Stomach (tissue), 9 donors: ENCODE data around the gene PLSCR3. TPM values are rescaled to one million over a fixed set of nuclear protein-coding genes. Genes with fewer than 3 reads are reported as not detected.

ENCODE experiments used
- DNase-seq, 2 donors: peaks; one replicate each; pipeline versions ENCODE4 v3.0.0 to v3.0.0-alpha.2; 2013 to 2019
- H3K27ac ChIP-seq, 5 donors: fragments of 200-600 bp in 4 of 5; sonication (generic) in 4 of 5; one replicate each; pipeline ENCODE4 v1.5.1; 2013 to 2019; ENCODE audit warnings: mild to moderate bottlenecking in 1 of 5, moderate library complexity in 1 of 5
- H3K27me3 ChIP-seq, 3 donors: fragments of 200-600 bp; sonication (generic); one replicate each; pipeline ENCODE4 v1.5.1; 2017 to 2019; ENCODE audit warnings: mixed run types in 1 of 3
- H3K36me3 ChIP-seq, 4 donors: fragments of 200-600 bp; sonication (generic); 1 replicate in 3 of 4; 2 replicates in 1 of 4; pipeline ENCODE4 v1.5.1; 2016 to 2019
- H3K4me1 ChIP-seq, 4 donors: fragments of 200-600 bp; sonication (generic); one replicate each; pipeline ENCODE4 v1.5.1; 2016 to 2019
- H3K4me3 ChIP-seq, 4 donors: fragments of 200-600 bp; sonication (generic) in 3 of 4; one replicate each; pipeline ENCODE4 v1.5.1; 2016 to 2019; ENCODE audit warnings: mild to moderate bottlenecking in 1 of 4
- H3K9me3 ChIP-seq, 4 donors: fragments of 200-600 bp; sonication (generic); one replicate each; pipeline ENCODE4 v1.5.1; 2016 to 2019
- CTCF ChIP-seq, 7 experiments: fragments of 450-650 bp in 4 of 7; fragments of 200-600 bp in 3 of 7; sonication (generic) in 3 of 7; IDR thresholded peaks; one replicate each; pipeline ENCODE4 v1.5.1; 2016 to 2019; ENCODE audit warnings: antibody characterized with exemption in 7 of 7, control low read depth in 2 of 7, mild to moderate bottlenecking in 1 of 7
- EP300 ChIP-seq: sonication (generic); formaldehyde crosslinking; IDR thresholded peaks from one replicate; pipeline ENCODE4 v1.6.1; 2017; ENCODE audit warnings: antibody characterized with exemption
- POLR2A ChIP-seq, 4 donors: fragments of 450-650 bp; IDR thresholded peaks; one replicate each; pipeline ENCODE4 v1.6.1; 2016; ENCODE audit warnings: antibody characterized with exemption in 4 of 4, control low read depth in 2 of 4, mild to moderate bottlenecking in 1 of 4, moderate library complexity in 1 of 4
- POLR2AphosphoS5 ChIP-seq, 3 donors: sonication (generic); formaldehyde crosslinking; IDR thresholded peaks; one replicate each; pipeline ENCODE4 v1.6.1; 2016; ENCODE audit warnings: antibody characterized with exemption in 3 of 3
- WGBS, 5 donors: extraction: QIAGEN DNeasy Blood & Tissue Kit in 3 of 5; methylation state at CpG; one replicate each; pipeline versions ENCODE4 v1.1.5 to v1.1.7; 2013 to 2018; 5-methylcytosine and 5-hydroxymethylcytosine counted together
- intact Hi-C: fragments of 100-400 bp; cut with DNase I; formaldehyde crosslinking; loops from one replicate; pipeline ENCODE4 v1.15.1; 2023; ENCODE audit warnings: low total_unique reads
- polyA plus RNA-seq, 3 donors: library from polyadenylated mRNA; stranded (reverse); fragments of 200-250 nt; gene quantifications; one replicate each; pipeline ENCODE4 v1.2.3, GENCODE V29; 2013
- total RNA-seq, 5 donors: library from RNA; depleted of rRNA; stranded (reverse); fragments of >200 nt; gene quantifications; one replicate each; pipeline versions ENCODE4 v1.1.0 to v1.2.3, GENCODE V29; 2014 to 2016
- donor health status: healthy with polysubstance abuse.
- donor health status: Bipolar disorder and iron deficiency.
- donor health status: healthy.

PLSCR3 gene
- total and polyA plus RNA-seq, 8 donors: 7.9 to 101 (median 24.4) TPM; not detected in 1

GRCh38 chr17:7438656-7439460, 44.5 kb upstream of the PLSCR3 start:
- H3K36me3 ChIP-seq: no peaks in the 10 kb centered on the region
- peak overlapping the region; percentile 25 to 62 (median 46) for H3K4me3 ChIP-seq
- H3K4me1 ChIP-seq: peaks cover 34 to 68% (median 63%) of the 10 kb centered on the region in 4 donors
- intact Hi-C loops: loop anchor here (5.0 kb wide), 1 partner anchor 38 kb away; the partner anchor contains the start of gene ZBTB4
- H3K9me3 ChIP-seq: no peaks in the 10 kb centered on the region
- H3K27ac ChIP-seq: peak overlapping the region in 1 of 5 donors; percentile 24
- TF ChIP-seq CTCF (IDR thresholded peaks at IDR 0.05): no peak
- 47 to 56% (median 54%) methylated on average over 11 of the region's 11 CpGs for WGBS, 5 donors
- H3K27me3 ChIP-seq: peaks cover 11 to 94% (median 40%) of the 10 kb centered on the region in 3 donors
- DNase-seq: no peak

GRCh38 chr17:7437950-7438614, 43.8 kb upstream of the PLSCR3 start:
- peak overlapping the region in 2 of 5 donors; percentile 24 to 29 for H3K27ac ChIP-seq
- TF ChIP-seq POLR2A (IDR thresholded peaks at IDR 0.05) (no peak), EP300 (no peak), CTCF (IDR thresholded peaks at IDR 0.05) (no peak), POLR2AphosphoS5 (IDR thresholded peaks at IDR 0.05) (no peak)
- WGBS, 5 donors: 20 to 36% (median 23%) methylated on average over 24 to 48 of the region's 48 CpGs

DNA sequence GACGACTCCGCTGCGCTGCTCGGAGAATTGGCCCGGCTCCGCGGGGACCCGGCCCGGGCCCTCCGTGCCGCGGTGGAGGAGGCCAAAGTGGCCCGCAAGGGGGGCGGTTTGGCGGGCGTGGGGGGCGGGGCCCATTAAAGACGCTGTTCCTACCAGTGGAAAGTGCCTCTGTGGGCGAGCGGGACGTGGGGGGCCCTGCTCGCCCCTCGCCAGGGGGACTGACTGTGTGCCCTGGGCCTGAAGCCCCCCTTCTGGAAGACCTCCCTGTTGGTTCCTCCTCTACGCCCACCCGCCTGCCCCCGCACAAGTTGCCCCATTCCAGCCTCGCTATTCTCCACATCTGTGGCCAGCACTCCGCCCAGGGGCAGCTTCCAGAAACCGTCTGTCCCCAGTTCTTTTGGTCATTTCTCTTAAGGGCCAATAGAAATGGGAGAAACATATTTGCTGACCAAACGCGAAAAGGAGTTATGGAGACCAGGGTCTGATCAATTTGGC, 43.1 kb upstream of the PLSCR3 start:
- Histone ChIP-seq H3K4me3 (peak overlapping the region; percentile 47 to 62 (median 54)), H3K36me3 (no peaks in the 10 kb centered on the region), H3K9me3 (no peaks in the 10 kb centered on the region), H3K27me3 (peaks cover 11 to 88% (median 40%) of the 10 kb centered on the region in 3 donors), H3K27ac (peak overlapping the region; percentile 79 to 90 (median 84)), H3K4me1 (peaks cover 34 to 68% (median 63%) of the 10 kb centered on the region in 4 donors)
- DNase-seq: no peak
- intact Hi-C loops: loop anchor here (5.0 kb wide), 1 partner anchor 40 kb away; the partner anchor contains the start of gene ZBTB4
- TF ChIP-seq POLR2AphosphoS5 (IDR thresholded peaks at IDR 0.05) (no peak), CTCF (IDR thresholded peaks at IDR 0.05) (no peak), POLR2A (IDR thresholded peaks at IDR 0.05) (no peak), EP300 (no peak)
- 30 to 68% (median 36%) methylated on average over 11 to 31 of the region's 31 CpGs for WGBS, 5 donors

More at GRCh38 chr17:7437950-7438614, 43.8 kb upstream of the PLSCR3 start:
- Histone ChIP-seq H3K27me3 (peaks cover 11 to 94% (median 40%) of the 10 kb centered on the region in 3 donors), H3K9me3 (no peaks in the 10 kb centered on the region), H3K36me3 (no peaks in the 10 kb centered on the region), H3K4me1 (peaks cover 34 to 68% (median 63%) of the 10 kb centered on the region in 4 donors), H3K4me3 (peak overlapping the region; percentile 25 to 62 (median 46))
- intact Hi-C loops: loop anchor here (5.0 kb wide), 1 partner anchor 39 kb away; the partner anchor contains the start of gene ZBTB4
- peak; percentile 53 to 87 for DNase-seq
